Astrocyte (in vitro differentiated cells and primary cell): Measurements from ENCODE around the gene DDB1. TPM values are rescaled to one million over a fixed set of nuclear protein-coding genes. Genes with fewer than 3 reads are reported as not detected.
A peak's percentile ranks its signal among the peaks of the same experiment; 100 is the strongest.
"Not testable (repeated sequence)": the region's sequence is repeated elsewhere in the genome, so short reads cannot be mapped to it uniquely, and the experiment has no call there.

Experiments used
- DNase-seq: peaks from one replicate; pipeline ENCODE4 v3.0.0-alpha.2; 2010; ENCODE audit warnings: low read depth
- FAIRE-seq: peaks from 2 replicates; lab custom pipeline; 2011; peaks lifted over from hg19 to GRCh38; lab: Jason Lieb, UNC
- H2AFZ ChIP-seq: 2 replicates; pipeline ENCODE4 v1.6.0; 2012; ENCODE audit warnings: low read depth, low read length, inconsistent platforms
- H3K27ac ChIP-seq: 2 replicates; pipeline ENCODE4 v1.5.1; 2011; ENCODE audit warnings: low read depth, low read length, inconsistent platforms
- H3K27me3 ChIP-seq: 2 replicates; pipeline ENCODE4 v1.6.0; 2011; ENCODE audit warnings: low read length, inconsistent platforms; ENCODE audit not compliant: insufficient read depth
- H3K36me3 ChIP-seq: 2 replicates; pipeline ENCODE4 v1.5.1; 2011; ENCODE audit warnings: low read length, inconsistent platforms; ENCODE audit not compliant: insufficient read depth
- H3K4me1 ChIP-seq: 2 replicates; pipeline ENCODE4 v1.5.1; 2011; ENCODE audit warnings: low read length, inconsistent platforms; ENCODE audit not compliant: insufficient read depth
- H3K4me2 ChIP-seq: 2 replicates; pipeline ENCODE4 v1.6.0; 2012; ENCODE audit warnings: low read length, inconsistent platforms
- H3K4me3 ChIP-seq: 2 replicates; pipeline ENCODE4 v1.5.1; 2011; ENCODE audit warnings: low read depth, mild to moderate bottlenecking, low read length, inconsistent platforms; ENCODE audit not compliant: insufficient read depth
- H3K79me2 ChIP-seq: 2 replicates; pipeline ENCODE4 v1.6.0; 2012; ENCODE audit warnings: mild to moderate bottlenecking, low read length, inconsistent platforms; ENCODE audit not compliant: insufficient read depth
- H3K9ac ChIP-seq: 2 replicates; pipeline ENCODE4 v1.6.0; 2012; ENCODE audit warnings: mild to moderate bottlenecking, low read length, inconsistent platforms
- H3K9me3 ChIP-seq: 2 replicates; pipeline ENCODE4 v1.5.1; 2012; ENCODE audit warnings: low read depth, mild to moderate bottlenecking, low read length, inconsistent platforms; ENCODE audit not compliant: insufficient read depth
- H4K20me1 ChIP-seq: 2 replicates; pipeline ENCODE4 v1.6.0; 2012; ENCODE audit warnings: low read length, inconsistent platforms; ENCODE audit not compliant: insufficient read depth
- H3K27ac Mint-ChIP-seq: one replicate; pipeline ENCODE4 v1.8.0; 2021; ENCODE audit warnings: mild to moderate bottlenecking, mixed read lengths; ENCODE audit not compliant: unreplicated experiment
- H3K27me3 Mint-ChIP-seq: one replicate; pipeline ENCODE4 v1.8.0; 2021; ENCODE audit warnings: low read depth, mixed read lengths; ENCODE audit not compliant: unreplicated experiment
- H3K36me3 Mint-ChIP-seq: one replicate; pipeline ENCODE4 v1.8.0; 2021; ENCODE audit warnings: low read depth, mixed read lengths; ENCODE audit not compliant: unreplicated experiment
- H3K4me1 Mint-ChIP-seq: one replicate; pipeline ENCODE4 v1.8.0; 2021; ENCODE audit warnings: low read depth, mixed read lengths; ENCODE audit not compliant: unreplicated experiment
- H3K4me3 Mint-ChIP-seq: one replicate; pipeline ENCODE4 v1.8.0; 2021; ENCODE audit warnings: mild to moderate bottlenecking, moderate library complexity, mixed read lengths; ENCODE audit not compliant: unreplicated experiment
- H3K9me3 Mint-ChIP-seq: one replicate; pipeline ENCODE4 v1.8.0; 2021; ENCODE audit warnings: mild to moderate bottlenecking, mixed read lengths; ENCODE audit not compliant: unreplicated experiment
- CTCF ChIP-seq: IDR thresholded peaks from 2 replicates; pipeline ENCODE4 v1.5.1; 2011; ENCODE audit warnings: low read depth, mild to moderate bottlenecking, inconsistent platforms, low read length, moderate library complexity; ENCODE audit not compliant: insufficient read depth
- EZH2 ChIP-seq: IDR thresholded peaks from 2 replicates; pipeline ENCODE4 v1.6.1; 2012; ENCODE audit warnings: mild to moderate bottlenecking, low read length, inconsistent platforms; ENCODE audit not compliant: insufficient read depth
- total RNA-seq: library from RNA; stranded (reverse); gene quantifications from 2 replicates; pipeline ENCODE4 v1.2.1, GENCODE V29; 2021

Gene DDB1
- total RNA-seq, 1 donor from 2014 or later = 251 TPM

- no peaks in the 10 kb centered on the region for H3K4me1 Mint-ChIP-seq
- no peak for FAIRE-seq
- H3K27ac Mint-ChIP-seq = peak overlapping the region; percentile 64
Observed at GRCh38 chr11:61256710-61257482, 76.0 kb downstream of the DDB1 start.

GRCh38 chr11:61254403-61255025, 78.4 kb downstream of the DDB1 start:
- Histone ChIP-seq H2AFZ (no peak overlapping the region), H3K4me3 (no peak overlapping the region), H3K4me1 (no peaks in the 10 kb centered on the region), H3K79me2 (no peaks in the 10 kb centered on the region), H3K9me3 (no peaks in the 10 kb centered on the region), H3K36me3 (no peaks in the 10 kb centered on the region), H3K4me2 (no peak overlapping the region), H3K27me3 (peaks cover 2% of the 10 kb centered on the region), H4K20me1 (no peaks in the 10 kb centered on the region), H3K9ac (no peak overlapping the region), H3K27ac (no peak overlapping the region)
- TF ChIP-seq EZH2 = no peak
- TF ChIP-seq CTCF = peak; percentile 75
- Mint-ChIP-seq H3K36me3 (peaks cover 9% of the 10 kb centered on the region), H3K4me3 (no peak overlapping the region), H3K9me3 (no peaks in the 10 kb centered on the region), H3K27ac (no peak overlapping the region), H3K27me3 (peaks cover 16% of the 10 kb centered on the region), H3K4me1 (no peaks in the 10 kb centered on the region)
- FAIRE-seq (no peak), DNase-seq (no peak)

More at GRCh38 chr11:61256710-61257482, 76.0 kb downstream of the DDB1 start:
- no peaks in the 10 kb centered on the region for H3K79me2 ChIP-seq
- H3K4me1 ChIP-seq = no peaks in the 10 kb centered on the region
- no peaks in the 10 kb centered on the region for H3K9me3 ChIP-seq
- Mint-ChIP-seq H3K27me3 (peaks cover 10% of the 10 kb centered on the region), H3K36me3 (peaks cover 13% of the 10 kb centered on the region), H3K4me3 (no peak overlapping the region), H3K9me3 (no peaks in the 10 kb centered on the region)
- peaks cover 2% of the 10 kb centered on the region for H3K27me3 ChIP-seq
- no peak overlapping the region for H3K9ac ChIP-seq
- no peak for DNase-seq
- H3K36me3 ChIP-seq = no peaks in the 10 kb centered on the region
- TF ChIP-seq EZH2 (no peak), CTCF (no peak)
- no peak overlapping the region for H3K4me3 ChIP-seq
- H3K27ac ChIP-seq = no peak overlapping the region
- H3K4me2 ChIP-seq = no peak overlapping the region
- no peak overlapping the region for H2AFZ ChIP-seq
- no peaks in the 10 kb centered on the region for H4K20me1 ChIP-seq

GRCh38 chr11:61252332-61252731, 80.6 kb downstream of the DDB1 start:
- not testable (repeated sequence) for H3K4me3 ChIP-seq, H3K27ac Mint-ChIP-seq, H3K27me3 ChIP-seq, FAIRE-seq, DNase-seq, H2AFZ ChIP-seq, H3K36me3 ChIP-seq, H3K79me2 ChIP-seq, H3K4me1 ChIP-seq, H3K9ac ChIP-seq, H3K4me2 ChIP-seq, H4K20me1 ChIP-seq, H3K4me3 Mint-ChIP-seq, H3K27ac ChIP-seq, H3K9me3 Mint-ChIP-seq, H3K4me1 Mint-ChIP-seq, H3K9me3 ChIP-seq, H3K36me3 Mint-ChIP-seq
- H3K27me3 Mint-ChIP-seq = peaks cover 26% of the 10 kb centered on the region

- H3K4me1 Mint-ChIP-seq, FAIRE-seq, H3K9me3 Mint-ChIP-seq, H3K4me3 Mint-ChIP-seq, H4K20me1 ChIP-seq, H3K4me3 ChIP-seq, H3K9me3 ChIP-seq, H3K4me2 ChIP-seq, H2AFZ ChIP-seq, H3K27ac Mint-ChIP-seq, H3K79me2 ChIP-seq, H3K9ac ChIP-seq, H3K27ac ChIP-seq, H3K4me1 ChIP-seq, H3K27me3 ChIP-seq, DNase-seq, H3K36me3 ChIP-seq, H3K36me3 Mint-ChIP-seq: not testable (repeated sequence)
- H3K27me3 Mint-ChIP-seq = peaks cover 26% of the 10 kb centered on the region
Observed at GRCh38 chr11:61250796-61251765, 81.8 kb downstream of the DDB1 start.
